ENCODE results near the gene SLC41A1.
"Not testable (repeated sequence)": the region's sequence is repeated elsewhere in the genome, so short reads cannot be mapped to it uniquely, and the experiment has no call there.

Gene SLC41A1

DNA sequence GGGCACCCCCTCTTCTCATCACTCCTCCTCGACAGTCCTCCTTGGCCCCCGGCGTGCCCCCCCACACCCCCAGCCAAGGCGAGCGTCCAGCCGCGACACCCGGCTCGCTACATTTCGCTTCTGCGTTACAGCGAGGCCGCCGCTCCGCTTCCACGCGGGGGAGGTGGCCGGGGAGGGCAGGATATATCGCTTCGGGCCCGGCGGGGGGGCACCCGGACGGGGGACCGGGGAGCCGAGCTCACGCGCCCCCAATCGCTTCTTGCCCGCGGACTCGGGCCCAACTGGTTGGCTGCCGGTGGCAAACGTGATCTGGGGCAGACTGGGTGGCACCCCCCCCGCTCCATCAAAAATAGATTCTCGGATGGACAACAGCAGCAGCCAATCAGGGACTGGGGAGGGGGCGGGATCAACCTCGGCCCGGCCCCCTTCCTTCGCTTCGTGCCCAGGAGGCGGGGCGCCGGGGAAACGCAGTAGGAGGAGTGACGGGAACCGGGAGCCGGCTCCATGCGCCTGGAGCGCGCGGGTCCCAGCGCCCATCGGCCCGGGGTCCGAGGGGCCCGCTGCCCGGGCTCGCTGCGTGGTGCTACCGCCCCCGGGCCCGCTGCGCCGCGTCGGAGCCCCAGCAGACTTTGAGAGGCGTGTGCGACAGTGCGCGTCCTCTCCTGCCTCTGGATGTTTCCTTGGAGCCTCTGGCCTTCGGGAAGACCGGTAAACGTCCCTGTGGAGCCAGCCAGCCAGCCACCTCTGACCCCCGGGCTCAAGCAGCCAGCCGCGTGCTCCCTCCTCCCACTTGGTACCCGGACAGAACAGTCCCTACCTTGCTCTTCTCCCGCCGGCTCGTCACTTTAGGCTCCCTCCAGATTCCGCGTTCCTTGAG, at the start of gene SLC41A1:
TSS of gene SLC41A1 (minus strand) at position 321 of the 877 bp plus-strand sequence. CDS start 2,757 bp downstream, outside the sequence.
- Mint-ChIP-seq H3K27ac (peak within 1 kb of the TSS; percentile 27), H3K9me3 (no peaks in the 10 kb centered on the region), H3K36me3 (ENCODE audit: low read depth) (no peaks in the 10 kb centered on the region), H3K4me3 (peak within 1 kb of the TSS; percentile 77), H3K27me3 (peaks cover 33% of the 10 kb centered on the region), H3K4me1 (ENCODE audit: low read depth) (peaks cover 21% of the 10 kb centered on the region)
- intact Hi-C loops (cut with micrococcal nuclease), result no loop called here

DNA sequence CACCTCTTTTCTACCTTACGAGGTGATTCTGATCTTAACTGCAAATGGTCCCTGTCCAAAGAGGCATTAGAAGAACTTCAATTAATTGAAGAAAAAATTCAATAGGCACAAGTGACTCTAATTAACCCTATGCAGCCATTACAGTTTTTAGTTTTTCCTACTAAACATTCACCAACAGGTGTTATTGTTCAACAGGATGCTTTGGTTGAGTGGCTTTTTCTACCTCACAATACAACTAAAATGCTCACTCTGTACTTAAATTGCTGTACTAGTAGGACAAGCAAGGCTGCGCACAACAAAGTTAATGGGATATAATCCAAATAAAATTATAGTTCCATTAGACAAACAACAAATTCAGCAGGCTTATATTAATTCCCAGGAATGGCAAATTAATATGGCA, 48.5 kb upstream of the SLC41A1 start:
- peaks cover 7% of the 10 kb centered on the region for H3K4me1 Mint-ChIP-seq (ENCODE audit: low read depth)
- no peak overlapping the region for H3K4me3 Mint-ChIP-seq
- no peaks in the 10 kb centered on the region for H3K36me3 Mint-ChIP-seq (ENCODE audit: low read depth)

DNA sequence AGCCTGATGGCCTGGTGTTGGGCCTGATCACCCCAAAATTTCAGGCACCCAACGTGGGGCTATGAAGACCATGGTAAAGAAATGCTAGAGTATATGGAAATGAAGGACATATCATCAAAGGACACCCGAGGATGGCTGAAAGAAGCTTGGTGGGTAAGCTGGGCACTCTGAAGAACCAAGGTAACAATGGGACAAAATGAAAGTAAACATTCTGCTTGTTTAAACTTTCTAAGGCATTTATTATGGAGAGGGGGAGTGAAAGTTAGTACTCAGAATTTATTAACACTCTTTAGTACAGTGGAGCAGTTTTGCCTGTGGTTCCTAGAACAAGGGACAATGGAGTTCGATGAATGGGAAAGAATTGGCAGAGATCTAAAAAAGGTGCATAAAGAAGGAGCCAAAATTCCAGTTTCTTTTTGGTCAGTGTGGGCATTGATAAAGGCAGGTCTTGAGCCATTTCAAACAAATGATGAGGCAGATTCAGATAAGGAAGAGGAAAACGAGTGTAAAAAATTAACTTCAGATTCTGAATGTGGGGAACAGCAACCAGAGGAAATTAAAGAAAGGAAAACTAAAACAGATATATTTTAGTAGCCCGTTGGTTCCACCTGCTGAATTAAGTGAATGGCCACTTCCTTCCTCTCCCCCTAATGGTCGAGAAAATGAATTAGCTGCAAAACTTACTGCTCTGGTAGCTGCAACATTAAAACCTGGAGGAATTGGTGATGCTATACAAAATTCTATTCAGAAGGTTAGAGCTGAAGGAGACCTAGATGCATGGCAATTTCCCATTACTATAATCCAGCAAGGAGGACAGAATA, 45.4 kb upstream of the SLC41A1 start:
- H3K4me3 Mint-ChIP-seq, result no peak overlapping the region
- intact Hi-C loops (cut with micrococcal nuclease), result no loop called here
- no peak overlapping the region for H3K27ac Mint-ChIP-seq

More for the DNA sequence above, 48.5 kb upstream of the SLC41A1 start:
- Mint-ChIP-seq H3K9me3 (peaks cover 3% of the 10 kb centered on the region), H3K27ac (no peak overlapping the region), H3K27me3 (peaks cover 4% of the 10 kb centered on the region)
- intact Hi-C loops (cut with micrococcal nuclease), result no loop called here

DNA sequence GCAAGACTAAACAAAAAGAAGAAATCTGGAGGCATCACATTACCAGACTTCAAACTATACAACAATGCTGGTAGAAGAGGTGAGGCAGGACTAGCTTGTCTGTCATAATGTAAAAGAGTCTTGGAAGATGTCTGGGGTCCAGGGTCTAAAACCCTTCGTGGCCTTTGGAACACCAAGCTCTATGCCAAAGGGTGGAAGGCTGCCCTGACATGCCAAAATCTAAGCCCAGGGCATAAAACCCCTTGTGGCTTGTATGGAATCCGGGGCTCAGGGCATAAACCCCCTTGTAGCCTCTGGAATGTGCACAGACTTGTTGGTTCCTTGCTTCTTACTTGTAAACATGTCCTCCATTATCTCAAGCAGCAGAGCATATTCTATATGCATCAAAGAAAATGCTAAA, 44.5 kb upstream of the SLC41A1 start:
- H3K27me3 Mint-ChIP-seq; H3K36me3 Mint-ChIP-seq (ENCODE audit: low read depth); H3K27ac Mint-ChIP-seq; H3K4me1 Mint-ChIP-seq (ENCODE audit: low read depth); intact Hi-C loops (cut with micrococcal nuclease); H3K4me3 Mint-ChIP-seq: not testable (repeated sequence)
- H3K9me3 Mint-ChIP-seq, result peaks cover 16% of the 10 kb centered on the region

More for the DNA sequence above, 45.4 kb upstream of the SLC41A1 start:
- Mint-ChIP-seq H3K4me1 (ENCODE audit: low read depth) (peaks cover 7% of the 10 kb centered on the region), H3K9me3 (peaks cover 16% of the 10 kb centered on the region), H3K27me3 (no peaks in the 10 kb centered on the region), H3K36me3 (ENCODE audit: low read depth) (no peaks in the 10 kb centered on the region)

GRCh38 chr1:205856433-205856832, 43.4 kb upstream of the SLC41A1 start:
- Mint-ChIP-seq H3K36me3 (ENCODE audit: low read depth) (no peaks in the 10 kb centered on the region), H3K9me3 (peaks cover 16% of the 10 kb centered on the region), H3K27ac (no peak overlapping the region), H3K27me3 (no peaks in the 10 kb centered on the region), H3K4me3 (no peak overlapping the region), H3K4me1 (ENCODE audit: low read depth) (peaks cover 7% of the 10 kb centered on the region)
- intact Hi-C loops (cut with micrococcal nuclease), result no loop called here

- H3K36me3 Mint-ChIP-seq (ENCODE audit: low read depth), result no peaks in the 10 kb centered on the region
- H3K4me1 Mint-ChIP-seq (ENCODE audit: low read depth), result peaks cover under 1% of the 10 kb centered on the region
Observed at GRCh38 chr1:205852969-205853368, 40.0 kb upstream of the SLC41A1 start.

GRCh38 chr1:205851993-205852392, 39.0 kb upstream of the SLC41A1 start:
- Mint-ChIP-seq H3K27me3 (peaks cover 2% of the 10 kb centered on the region), H3K4me1 (ENCODE audit: low read depth) (no peaks in the 10 kb centered on the region), H3K27ac (no peak overlapping the region), H3K9me3 (peaks cover 16% of the 10 kb centered on the region), H3K4me3 (no peak overlapping the region), H3K36me3 (ENCODE audit: low read depth) (no peaks in the 10 kb centered on the region)
- intact Hi-C loops (cut with micrococcal nuclease), result no loop called here

More at GRCh38 chr1:205852969-205853368, 40.0 kb upstream of the SLC41A1 start:
- intact Hi-C loops (cut with micrococcal nuclease), result no loop called here
- Mint-ChIP-seq H3K4me3 (no peak overlapping the region), H3K27ac (no peak overlapping the region), H3K27me3 (peaks cover 2% of the 10 kb centered on the region), H3K9me3 (peaks cover 16% of the 10 kb centered on the region)

- Mint-ChIP-seq H3K4me1 (ENCODE audit: low read depth) (no peaks in the 10 kb centered on the region), H3K36me3 (ENCODE audit: low read depth) (no peaks in the 10 kb centered on the region), H3K4me3 (no peak within 1 kb of the TSS), H3K9me3 (no peaks in the 10 kb centered on the region), H3K27ac (no peak within 1 kb of the TSS), H3K27me3 (peaks cover 2% of the 10 kb centered on the region)
- intact Hi-C loops (cut with micrococcal nuclease), result no loop called here
Observed at GRCh38 chr1:205849619-205850355, 36.8 kb upstream of the SLC41A1 start, which contains the start of gene PM20D1. TSS of gene PM20D1 (minus strand) at chr1:205850132. CDS start at chr1:205850072, 60 bp downstream.

DNA sequence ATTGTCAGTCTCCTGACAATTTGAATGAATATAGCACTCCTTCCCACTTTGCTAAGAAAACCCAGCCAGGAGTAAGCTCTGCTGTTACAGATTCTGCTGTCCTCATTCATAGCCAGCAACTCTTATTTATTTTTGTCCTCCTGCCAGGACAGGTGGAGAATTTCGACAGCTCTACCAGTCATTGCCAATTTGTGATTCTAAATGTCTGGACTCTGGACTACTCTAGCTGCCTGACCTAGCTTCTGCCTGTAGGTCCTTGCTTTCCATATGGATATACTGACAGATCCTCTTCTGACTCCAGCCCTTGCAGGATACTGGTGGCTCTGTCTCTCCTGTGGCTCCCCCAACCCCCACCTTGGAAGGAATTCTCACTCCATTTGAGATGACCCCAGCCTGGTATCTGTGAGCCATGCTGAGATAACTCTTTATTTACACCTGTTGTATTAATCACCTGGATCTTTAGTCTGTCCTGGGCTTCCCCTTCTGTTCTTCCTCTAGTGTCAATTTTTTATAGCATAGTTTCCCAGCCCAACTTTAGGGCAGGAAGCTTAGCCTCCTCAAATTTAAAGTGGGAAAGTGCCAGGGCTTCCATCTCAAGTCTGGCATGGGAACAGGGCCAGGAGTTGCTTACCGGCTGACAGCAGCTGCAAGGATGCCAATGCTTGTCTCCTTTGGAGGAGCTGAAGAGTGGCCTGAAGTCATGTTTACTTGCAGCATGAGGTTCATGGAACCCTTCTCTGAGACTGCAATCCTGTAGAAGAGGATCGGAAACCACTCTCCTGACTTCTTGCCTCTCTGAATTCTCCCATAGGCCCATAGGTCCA, 30.2 kb upstream of the SLC41A1 start:
- intact Hi-C loops (cut with micrococcal nuclease), result no loop called here
- Mint-ChIP-seq H3K36me3 (ENCODE audit: low read depth) (no peaks in the 10 kb centered on the region), H3K4me3 (no peak overlapping the region), H3K27me3 (peaks cover 5% of the 10 kb centered on the region), H3K27ac (no peak overlapping the region), H3K9me3 (no peaks in the 10 kb centered on the region), H3K4me1 (ENCODE audit: low read depth) (no peaks in the 10 kb centered on the region)

GRCh38 chr1:205842229-205842628, 29.2 kb upstream of the SLC41A1 start:
- no peaks in the 10 kb centered on the region for H3K9me3 Mint-ChIP-seq
- no peaks in the 10 kb centered on the region for H3K4me1 Mint-ChIP-seq (ENCODE audit: low read depth)
- no peak overlapping the region for H3K27ac Mint-ChIP-seq
- intact Hi-C loops (cut with micrococcal nuclease), result no loop called here
- H3K36me3 Mint-ChIP-seq (ENCODE audit: low read depth), result no peaks in the 10 kb centered on the region
- peaks cover 9% of the 10 kb centered on the region for H3K27me3 Mint-ChIP-seq
- H3K4me3 Mint-ChIP-seq, result no peak overlapping the region

- Mint-ChIP-seq H3K27ac (no peak overlapping the region), H3K4me3 (no peak overlapping the region), H3K9me3 (no peaks in the 10 kb centered on the region), H3K4me1 (ENCODE audit: low read depth) (no peaks in the 10 kb centered on the region), H3K36me3 (ENCODE audit: low read depth) (no peaks in the 10 kb centered on the region), H3K27me3 (peaks cover 11% of the 10 kb centered on the region)
- intact Hi-C loops (cut with micrococcal nuclease), result no loop called here
Observed at GRCh38 chr1:205840146-205840923, 27.3 kb upstream of the SLC41A1 start.

GRCh38 chr1:205837382-205837970, 24.5 kb upstream of the SLC41A1 start:
- Mint-ChIP-seq H3K4me1 (ENCODE audit: low read depth) (peaks cover 10% of the 10 kb centered on the region), H3K27ac (no peak overlapping the region), H3K4me3 (no peak overlapping the region), H3K36me3 (ENCODE audit: low read depth) (no peaks in the 10 kb centered on the region), H3K9me3 (no peaks in the 10 kb centered on the region), H3K27me3 (peaks cover 6% of the 10 kb centered on the region)
- intact Hi-C loops (cut with micrococcal nuclease), result no loop called here
